HG02588 (cell line): ENCODE data around the gene KIF13A.
"Not testable (repeated sequence)": the region's sequence is repeated elsewhere in the genome, so short reads cannot be mapped to it uniquely, and the experiment has no call there.

Experiments used
- ATAC-seq: cut with Tn5 transposase; IDR thresholded peaks from one replicate; pipeline ENCODE4 v1.9.1; 2021; ENCODE audit warnings: mild to moderate bottlenecking, moderate library complexity; ENCODE audit not compliant: unreplicated experiment

The KIF13A gene

DNA sequence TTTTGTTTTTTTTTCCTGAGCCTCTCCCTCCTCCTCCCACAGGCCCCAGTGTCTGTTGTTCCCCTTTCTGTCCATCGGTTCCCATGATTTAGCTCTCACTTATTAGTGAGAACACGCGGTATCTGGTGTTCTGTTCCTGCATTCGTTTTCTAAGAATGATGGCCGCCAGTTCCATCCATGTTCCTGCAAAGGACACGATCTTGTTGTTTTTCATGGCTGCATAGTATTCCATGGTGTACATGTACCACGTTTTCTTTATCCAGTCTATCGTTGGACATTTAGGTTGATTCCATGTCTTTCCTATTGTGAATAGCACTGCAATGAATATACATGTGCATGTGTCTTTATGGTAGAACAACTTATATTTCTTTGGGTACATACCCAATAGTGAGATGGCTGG lies 175.1 kb downstream of the KIF13A start:
- no peak for ATAC-seq

GRCh38 chr6:17808609-17809008 lies 178.8 kb downstream of the KIF13A start:
- ATAC-seq: no peak

- not testable (repeated sequence) for ATAC-seq
Observed at GRCh38 chr6:17807431-17807830, 180.0 kb downstream of the KIF13A start.

DNA sequence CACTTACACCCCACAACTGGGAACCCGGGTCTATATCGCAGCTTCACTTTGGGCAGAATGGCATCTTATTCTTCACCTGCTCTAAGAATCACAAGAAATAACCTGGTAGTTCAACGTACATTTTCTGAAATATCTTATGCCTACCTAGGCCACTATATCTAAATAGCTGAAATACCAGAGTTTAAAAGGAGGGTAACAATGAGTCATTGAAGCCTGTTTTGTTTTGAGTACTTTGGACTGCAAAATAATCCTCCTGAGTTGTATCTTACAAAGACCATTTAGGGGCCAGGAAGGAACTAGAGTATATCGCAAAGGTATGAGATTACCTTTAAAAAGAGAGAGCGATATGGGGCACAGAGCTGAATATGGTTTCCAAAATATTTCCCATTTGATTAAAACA lies 184.0 kb downstream of the KIF13A start:
- ATAC-seq: no peak

DNA sequence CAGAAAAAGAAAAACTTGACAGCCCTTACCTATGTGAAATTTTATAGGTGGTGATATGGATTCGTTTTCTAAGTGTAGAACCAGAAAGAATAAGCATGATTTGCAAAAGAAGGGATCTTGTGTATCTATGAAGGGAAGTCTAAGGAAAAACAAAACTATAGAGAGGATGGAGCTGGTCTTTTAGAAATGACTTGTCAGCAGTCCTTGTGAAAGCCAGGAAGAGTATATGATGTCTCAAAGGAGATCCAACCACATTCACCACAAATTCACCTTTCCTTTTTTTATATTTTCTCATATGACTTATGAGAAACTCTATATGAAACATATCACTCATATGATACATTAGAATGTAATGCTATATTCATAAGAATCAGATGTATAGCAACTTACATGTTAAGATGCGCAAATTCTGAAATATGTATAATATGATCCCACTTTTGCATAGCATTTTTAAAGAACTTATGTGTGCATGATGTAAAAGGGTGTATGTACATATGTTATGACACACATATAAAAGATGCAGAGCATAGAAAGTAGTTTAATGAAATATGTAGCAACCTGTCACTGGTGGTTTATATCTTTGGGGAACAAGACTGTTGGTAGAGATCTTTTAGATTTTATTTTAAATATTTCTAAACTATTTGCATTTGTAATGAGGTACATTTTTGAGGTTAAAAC lies 188.8 kb downstream of the KIF13A start:
- ATAC-seq: no peak

DNA sequence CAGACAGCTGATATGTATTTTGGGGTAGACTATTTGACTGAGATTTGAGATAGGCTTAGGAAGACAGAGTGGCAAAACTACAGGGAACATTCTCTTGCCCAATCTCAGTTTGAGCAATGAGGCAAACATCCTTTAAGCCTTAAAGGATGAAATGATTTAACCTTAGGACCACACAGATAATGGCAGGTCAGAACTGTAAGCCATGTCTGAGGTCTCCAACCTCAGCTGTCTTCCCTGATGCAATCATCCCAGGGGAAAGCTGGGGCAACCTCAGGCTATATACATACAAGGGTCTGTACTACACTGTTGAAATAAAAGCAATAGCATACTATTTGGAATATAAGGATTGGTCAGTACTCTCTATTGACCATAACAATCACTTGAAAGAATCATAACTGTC lies 196.9 kb downstream of the KIF13A start:
- ATAC-seq: no peak

DNA sequence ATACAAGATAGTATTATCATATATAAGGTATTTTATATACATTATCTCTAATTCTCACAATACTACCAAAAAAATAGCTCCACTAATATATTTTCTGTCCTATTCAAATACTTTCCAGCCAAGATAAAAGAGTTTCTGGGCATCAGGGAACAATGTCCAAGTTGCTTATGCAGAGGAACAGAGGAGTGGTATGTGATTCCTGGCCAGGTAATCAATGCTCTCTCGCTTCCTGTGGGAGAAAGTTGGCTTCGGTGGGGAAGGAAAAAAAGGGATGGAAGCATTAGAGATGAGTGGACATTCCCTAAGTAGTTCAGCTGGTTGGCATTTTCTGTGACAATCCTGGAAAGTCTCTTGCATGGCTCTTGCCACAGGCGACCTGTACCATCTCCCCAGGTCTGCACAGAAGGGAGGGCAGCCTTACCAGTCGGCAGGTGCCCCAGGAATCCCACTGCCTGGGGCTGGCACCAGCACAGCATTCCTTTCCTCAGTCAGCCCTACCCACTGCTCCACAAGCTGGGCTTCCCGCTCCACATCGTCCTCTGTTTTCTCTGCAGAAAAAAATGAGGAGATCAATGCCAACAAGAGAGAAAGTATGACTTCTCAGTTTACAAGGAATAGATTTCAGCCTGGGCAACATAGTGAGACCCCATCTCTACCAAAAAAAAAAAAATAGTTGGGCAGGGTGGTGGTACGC lies 202.2 kb downstream of the KIF13A start:
- no peak for ATAC-seq

DNA sequence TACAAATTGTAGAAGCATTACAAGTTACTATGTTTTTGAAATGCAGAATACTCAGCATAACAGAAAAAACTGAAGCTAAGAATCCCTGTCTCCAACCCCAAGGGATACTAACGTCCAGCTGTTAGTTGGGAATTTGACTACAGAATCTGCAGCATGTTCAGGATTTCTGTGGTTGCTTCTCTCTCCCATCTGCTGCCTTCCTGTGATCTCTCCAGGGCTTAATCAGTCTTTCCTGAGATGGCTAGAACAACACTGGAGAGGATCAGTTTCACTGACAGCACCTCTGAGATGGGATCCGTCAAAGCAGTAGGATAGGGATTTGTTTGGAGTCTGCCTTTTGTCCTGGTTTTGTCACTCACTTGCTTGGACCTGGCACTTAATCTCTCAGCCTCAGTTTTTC lies 207.4 kb downstream of the KIF13A start:
- ATAC-seq: no peak

DNA sequence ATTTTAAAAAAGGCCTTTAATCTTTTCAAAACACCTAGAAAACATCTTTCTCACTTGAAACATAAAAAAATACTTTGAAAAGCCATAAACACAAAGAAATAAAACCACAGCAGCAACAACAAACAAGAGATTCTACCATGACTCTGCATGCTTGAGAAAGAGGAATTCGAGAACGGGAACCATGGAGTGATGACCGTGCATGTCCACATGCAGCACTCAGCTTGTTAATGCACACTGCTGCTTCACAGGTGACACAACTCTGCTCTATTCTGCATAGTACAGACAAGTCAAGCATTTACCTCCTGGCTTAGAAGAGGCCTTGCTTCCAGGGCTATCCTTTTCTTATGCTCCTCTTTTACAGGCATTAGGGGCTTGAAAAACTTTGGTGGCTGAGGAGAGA lies 215.8 kb downstream of the KIF13A start:
- no peak for ATAC-seq

- no peak for ATAC-seq
Observed at GRCh38 chr6:17768881-17769280, 218.6 kb downstream of the KIF13A start.

DNA sequence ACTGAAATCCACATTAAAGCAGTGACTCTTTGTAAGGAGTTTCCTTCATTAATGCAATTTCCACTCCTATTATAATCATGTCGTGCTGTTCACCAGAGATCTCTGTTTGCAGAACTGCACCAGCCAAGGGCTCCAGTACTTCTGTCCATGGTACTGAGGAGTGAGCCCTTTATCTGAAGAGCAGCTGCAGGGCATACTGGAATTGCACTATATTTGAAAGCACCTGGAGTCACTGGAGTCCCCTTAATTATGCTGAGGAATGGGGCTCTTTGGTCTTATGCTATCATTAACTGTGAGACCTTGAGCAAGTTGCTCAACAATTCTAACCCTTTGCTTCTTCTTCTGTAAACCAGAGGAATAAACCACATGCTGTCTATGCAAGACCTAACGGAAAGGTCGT lies 219.0 kb downstream of the KIF13A start:
- no peak for ATAC-seq

DNA sequence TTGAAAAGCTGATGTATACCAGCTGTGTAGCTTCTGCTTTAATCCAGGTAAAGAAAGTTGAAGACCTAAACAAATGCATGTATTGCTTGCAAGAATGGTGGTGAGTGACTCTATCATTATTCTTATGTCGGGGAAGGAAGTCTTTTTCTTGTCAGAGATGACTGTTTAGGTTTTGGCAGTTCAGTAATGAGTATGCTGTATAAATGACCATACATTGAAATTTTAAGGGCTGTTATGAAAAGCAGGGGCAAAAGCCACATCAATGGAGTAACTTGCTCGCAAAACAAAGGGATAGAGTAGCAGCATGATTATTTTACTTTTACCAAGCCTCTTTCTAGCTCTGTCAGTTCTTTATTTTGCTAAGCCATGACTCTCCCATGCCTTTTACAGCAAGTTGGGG lies 224.8 kb downstream of the KIF13A start:
- ATAC-seq: no peak

GRCh38 chr6:17758119-17758518 lies 229.3 kb downstream of the KIF13A start:
- ATAC-seq: no peak

DNA sequence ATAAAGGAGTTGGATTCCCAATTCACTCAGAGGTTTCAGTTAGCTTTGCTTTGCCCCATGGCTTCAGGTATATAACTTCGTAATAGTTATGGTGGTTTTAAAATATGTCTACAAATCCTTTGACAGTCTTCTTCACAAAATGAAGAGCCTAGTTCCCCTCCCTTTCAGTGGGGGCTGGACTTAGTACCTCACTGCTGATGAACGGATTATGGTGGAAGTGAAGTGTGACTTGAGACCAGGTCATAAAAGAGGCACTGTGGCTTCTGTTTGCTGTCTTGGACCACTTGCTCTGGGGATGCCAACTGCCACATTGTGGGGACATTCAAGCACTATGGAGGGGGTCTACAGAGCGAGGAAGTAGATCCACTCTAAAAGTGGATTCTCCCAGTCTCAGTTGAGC lies 233.2 kb downstream of the KIF13A start:
- no peak for ATAC-seq

GRCh38 chr6:17745324-17745723 lies 242.1 kb downstream of the KIF13A start:
- ATAC-seq: not testable (repeated sequence)

GRCh38 chr6:17744757-17745308 lies 242.6 kb downstream of the KIF13A start:
- ATAC-seq: not testable (repeated sequence)

DNA sequence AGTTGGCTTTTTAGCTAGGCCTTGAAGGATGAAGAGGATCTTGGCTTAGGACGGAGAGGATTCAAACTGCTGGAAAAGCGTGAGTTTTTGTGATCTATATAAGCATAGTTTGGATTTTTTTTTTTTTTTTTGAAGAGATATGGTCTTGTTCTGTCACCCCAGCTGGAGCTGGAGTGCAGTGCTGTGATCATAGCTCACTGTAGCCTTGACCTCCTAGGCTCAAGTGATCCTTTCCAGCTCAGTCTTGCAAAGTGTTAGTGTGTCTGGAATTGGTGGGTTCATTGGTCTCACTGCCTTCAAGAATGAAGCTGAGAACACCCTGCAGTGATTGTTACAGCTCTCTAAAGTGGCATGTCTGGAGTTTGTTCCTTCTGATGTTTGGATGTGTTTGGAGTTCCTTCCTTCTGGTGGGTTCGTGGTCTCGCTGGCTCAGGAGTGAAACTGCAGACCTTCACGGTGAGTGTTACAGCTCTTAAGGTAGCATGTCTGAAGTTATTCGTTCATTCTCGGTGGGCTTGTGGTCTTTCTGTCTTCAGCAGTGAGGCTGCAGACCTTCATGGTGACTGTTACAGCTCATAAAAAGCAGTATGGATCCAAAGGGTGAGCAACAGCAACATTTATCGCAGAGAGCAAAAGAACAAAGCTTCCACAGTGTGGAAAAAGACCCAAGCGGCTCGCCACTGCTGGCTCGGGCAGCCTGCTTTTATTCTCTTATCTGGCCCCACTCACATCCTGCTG lies 243.2 kb downstream of the KIF13A start:
- no peak for ATAC-seq

- ATAC-seq: no peak
Observed at GRCh38 chr6:17741507-17741906, 245.9 kb downstream of the KIF13A start.

GRCh38 chr6:17740559-17741220 lies 246.7 kb downstream of the KIF13A start:
- ATAC-seq: no peak

DNA sequence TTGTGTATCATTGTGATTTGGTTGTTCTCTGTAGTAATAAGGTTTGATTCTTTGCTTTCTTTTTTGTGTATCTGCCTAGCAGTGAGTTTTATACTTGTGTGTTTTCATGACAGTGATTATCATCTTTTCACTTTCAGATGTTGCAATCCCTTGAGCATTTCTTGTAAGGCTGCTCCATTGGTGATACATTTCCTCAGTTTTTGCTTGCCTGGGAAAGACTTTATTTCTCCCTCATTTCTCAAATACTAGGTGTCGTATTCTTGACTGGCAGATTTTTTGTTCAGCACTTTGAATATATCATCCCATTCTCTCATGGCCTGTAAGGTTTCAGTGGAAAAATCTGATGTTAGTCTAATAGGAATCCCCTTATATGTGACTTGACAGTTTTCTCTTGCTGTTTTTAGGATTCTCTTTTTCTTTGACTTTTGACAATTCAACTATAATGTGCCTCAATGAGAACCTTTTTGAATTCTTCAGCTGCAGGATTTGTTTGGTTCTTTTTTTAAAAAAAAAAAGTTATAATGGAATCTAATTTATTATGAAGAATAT lies 249.7 kb downstream of the KIF13A start:
- no peak for ATAC-seq

- ATAC-seq: not testable (repeated sequence)
Observed at GRCh38 chr6:17735311-17735710, 252.1 kb downstream of the KIF13A start.
